HFFc6 (cell line): ENCODE data around the gene PLEKHA7. TPM values are rescaled to one million over a fixed set of nuclear protein-coding genes. Genes with fewer than 3 reads are reported as not detected.

Experiments
- DNase-seq: peaks from one replicate; pipeline ENCODE4 v3.0.0-alpha.2; 2018
- H3K27ac Mint-ChIP-seq: 2 replicates; pipeline ENCODE4 v1.8.0; 2020; ENCODE audit warnings: mild to moderate bottlenecking, mixed read lengths
- H3K27me3 Mint-ChIP-seq: 2 replicates; pipeline ENCODE4 v1.8.0; 2021; ENCODE audit warnings: mild to moderate bottlenecking, moderate library complexity, mixed read lengths; ENCODE audit not compliant: insufficient read depth
- H3K36me3 Mint-ChIP-seq: 2 replicates; pipeline ENCODE4 v1.8.0; 2021; ENCODE audit warnings: low read depth, mixed read lengths
- H3K4me1 Mint-ChIP-seq: 2 replicates; pipeline ENCODE4 v1.8.0; 2020; ENCODE audit warnings: low read depth, mixed read lengths
- H3K4me3 Mint-ChIP-seq: 2 replicates; pipeline ENCODE4 v1.8.0; 2020; ENCODE audit warnings: mild to moderate bottlenecking, moderate library complexity, mixed read lengths
- H3K9me3 Mint-ChIP-seq: 2 replicates; pipeline ENCODE4 v1.8.0; 2020; ENCODE audit warnings: mild to moderate bottlenecking, mixed read lengths
- total RNA-seq, 6 experiments: library from RNA; stranded (reverse); fragmentation: NEBNext Ultra II Directional; extraction: Animal tissue kit (Norgen Biotek cat#: 25700); gene quantifications; 2 replicates in 1 of 6; 3 replicates in 5 of 6; pipeline ENCODE4 v1.2.3, GENCODE V29; 2021
- TF ChIP-seq, protein P1 (sequence below): fragments of 200-600 bp; sonication (generic); IDR thresholded peaks from 2 replicates; pipeline ENCODE4 v1.5.0; 2021; ENCODE audit warnings: antibody characterized with exemption, mild to moderate bottlenecking

PLEKHA7 gene
- total RNA-seq, 6 experiments from 2014 or later: 0.07 to 0.24 (median 0.08) TPM; not detected in 3

DNA sequence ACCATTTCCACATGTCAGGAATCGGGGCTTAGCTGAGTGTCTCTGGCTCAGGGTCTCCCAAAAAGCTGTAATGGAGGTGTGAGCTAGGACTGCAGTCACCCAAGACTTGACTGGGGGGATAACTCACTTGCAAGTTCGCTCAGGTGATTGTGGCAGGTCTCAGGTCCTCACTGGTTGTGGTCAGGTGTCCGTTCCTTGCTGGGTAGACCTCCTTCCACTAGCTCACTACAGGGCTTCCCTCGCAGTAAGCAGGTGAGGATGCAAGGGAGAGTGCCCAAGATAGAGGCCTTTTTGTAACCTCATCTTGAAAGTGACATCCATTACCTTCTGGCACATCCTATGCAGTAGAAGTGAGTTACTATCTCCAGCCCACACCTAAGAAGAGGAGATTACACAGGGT is 246.3 kb downstream of the PLEKHA7 start:
- DNase-seq: no peak
- TF ChIP-seq, protein P1, sequence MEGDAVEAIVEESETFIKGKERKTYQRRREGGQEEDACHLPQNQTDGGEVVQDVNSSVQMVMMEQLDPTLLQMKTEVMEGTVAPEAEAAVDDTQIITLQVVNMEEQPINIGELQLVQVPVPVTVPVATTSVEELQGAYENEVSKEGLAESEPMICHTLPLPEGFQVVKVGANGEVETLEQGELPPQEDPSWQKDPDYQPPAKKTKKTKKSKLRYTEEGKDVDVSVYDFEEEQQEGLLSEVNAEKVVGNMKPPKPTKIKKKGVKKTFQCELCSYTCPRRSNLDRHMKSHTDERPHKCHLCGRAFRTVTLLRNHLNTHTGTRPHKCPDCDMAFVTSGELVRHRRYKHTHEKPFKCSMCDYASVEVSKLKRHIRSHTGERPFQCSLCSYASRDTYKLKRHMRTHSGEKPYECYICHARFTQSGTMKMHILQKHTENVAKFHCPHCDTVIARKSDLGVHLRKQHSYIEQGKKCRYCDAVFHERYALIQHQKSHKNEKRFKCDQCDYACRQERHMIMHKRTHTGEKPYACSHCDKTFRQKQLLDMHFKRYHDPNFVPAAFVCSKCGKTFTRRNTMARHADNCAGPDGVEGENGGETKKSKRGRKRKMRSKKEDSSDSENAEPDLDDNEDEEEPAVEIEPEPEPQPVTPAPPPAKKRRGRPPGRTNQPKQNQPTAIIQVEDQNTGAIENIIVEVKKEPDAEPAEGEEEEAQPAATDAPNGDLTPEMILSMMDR: no peak
- peaks cover 25% of the 10 kb centered on the region for H3K27me3 Mint-ChIP-seq

DNA sequence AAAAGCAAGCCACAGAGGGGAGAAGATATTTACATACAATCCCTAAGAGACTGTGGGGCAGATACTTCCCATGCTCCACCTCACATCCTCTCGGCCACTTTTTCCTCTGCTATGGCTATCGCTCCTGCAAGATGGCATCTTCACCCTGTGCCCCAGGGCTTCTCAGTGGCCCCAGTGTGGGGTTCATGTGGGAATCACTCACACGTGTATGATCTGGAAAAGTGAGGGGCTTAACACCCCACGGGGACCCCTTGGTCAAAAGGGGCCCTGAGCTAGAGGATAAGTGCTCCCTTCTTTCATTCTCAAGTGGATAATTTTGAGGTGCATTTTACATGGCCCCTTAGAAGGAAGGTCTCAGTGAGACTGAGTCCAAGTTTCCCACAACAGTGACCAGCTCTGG is 247.1 kb downstream of the PLEKHA7 start:
- H3K4me3 Mint-ChIP-seq: no peak overlapping the region
- TF ChIP-seq, protein P1: no peak
- H3K4me1 Mint-ChIP-seq: no peaks in the 10 kb centered on the region; the same call in 1 of the 2 replicates
- DNase-seq: no peak
- H3K9me3 Mint-ChIP-seq: no peaks in the 10 kb centered on the region
- no peaks in the 10 kb centered on the region for H3K36me3 Mint-ChIP-seq
- H3K27ac Mint-ChIP-seq: no peak overlapping the region
- H3K27me3 Mint-ChIP-seq: peaks cover 22% of the 10 kb centered on the region

More for the DNA sequence above, 246.3 kb downstream of the PLEKHA7 start:
- Mint-ChIP-seq H3K4me3 (no peak overlapping the region), H3K9me3 (no peaks in the 10 kb centered on the region), H3K4me1 (no peaks in the 10 kb centered on the region), H3K36me3 (no peaks in the 10 kb centered on the region), H3K27ac (no peak overlapping the region)

DNA sequence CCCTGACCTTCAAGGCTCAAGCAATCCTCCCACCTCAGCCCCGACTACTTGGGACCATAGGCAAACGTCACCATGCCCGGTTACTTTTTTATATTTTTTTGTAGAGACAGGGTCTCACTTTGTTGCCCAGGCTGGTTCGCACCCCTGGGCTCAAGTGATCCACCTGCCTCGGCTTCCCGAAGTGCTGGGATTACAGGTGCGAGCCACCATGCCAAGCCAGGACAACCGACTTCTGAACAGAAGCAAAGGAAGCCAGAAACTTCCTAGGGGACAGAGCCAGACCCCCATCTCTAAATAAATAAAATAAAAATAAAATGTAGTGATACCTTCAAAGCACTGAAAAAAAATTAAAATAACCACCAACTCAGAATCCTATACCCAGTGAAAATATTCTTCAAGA is 249.3 kb downstream of the PLEKHA7 start:
- Mint-ChIP-seq H3K27me3 (peaks cover 11% of the 10 kb centered on the region), H3K4me1 (peaks cover 9% of the 10 kb centered on the region), H3K9me3 (no peaks in the 10 kb centered on the region), H3K27ac (no peak overlapping the region), H3K36me3 (no peaks in the 10 kb centered on the region), H3K4me3 (no peak overlapping the region)
- TF ChIP-seq, protein P1: no peak
- DNase-seq: no peak

DNA sequence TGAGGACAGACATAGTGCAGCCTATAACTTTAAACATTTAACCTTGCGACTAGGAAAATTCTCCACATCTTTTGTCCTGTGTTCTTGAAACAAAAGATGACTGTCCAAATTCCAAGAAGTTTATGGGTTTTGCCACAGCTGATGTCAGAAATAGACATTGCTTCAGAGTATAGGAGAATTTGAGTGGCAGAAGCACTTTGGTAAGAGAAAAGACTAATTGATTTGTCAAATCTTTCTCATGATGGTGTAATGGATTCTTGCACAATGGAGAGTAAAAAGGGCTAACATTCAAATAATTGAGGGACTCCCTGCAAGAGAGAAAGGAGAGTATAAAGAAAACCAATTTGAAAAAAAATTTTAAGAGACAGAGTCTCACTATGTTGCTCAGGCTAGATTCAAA is 250.5 kb downstream of the PLEKHA7 start:
- Mint-ChIP-seq H3K27me3 (peaks cover 7% of the 10 kb centered on the region; the same call in 1 of the 2 replicates), H3K36me3 (no peaks in the 10 kb centered on the region), H3K4me3 (no peak overlapping the region), H3K27ac (no peak overlapping the region), H3K4me1 (peaks cover 20% of the 10 kb centered on the region), H3K9me3 (no peaks in the 10 kb centered on the region)
- DNase-seq: no peak
- TF ChIP-seq, protein P1: no peak

DNA sequence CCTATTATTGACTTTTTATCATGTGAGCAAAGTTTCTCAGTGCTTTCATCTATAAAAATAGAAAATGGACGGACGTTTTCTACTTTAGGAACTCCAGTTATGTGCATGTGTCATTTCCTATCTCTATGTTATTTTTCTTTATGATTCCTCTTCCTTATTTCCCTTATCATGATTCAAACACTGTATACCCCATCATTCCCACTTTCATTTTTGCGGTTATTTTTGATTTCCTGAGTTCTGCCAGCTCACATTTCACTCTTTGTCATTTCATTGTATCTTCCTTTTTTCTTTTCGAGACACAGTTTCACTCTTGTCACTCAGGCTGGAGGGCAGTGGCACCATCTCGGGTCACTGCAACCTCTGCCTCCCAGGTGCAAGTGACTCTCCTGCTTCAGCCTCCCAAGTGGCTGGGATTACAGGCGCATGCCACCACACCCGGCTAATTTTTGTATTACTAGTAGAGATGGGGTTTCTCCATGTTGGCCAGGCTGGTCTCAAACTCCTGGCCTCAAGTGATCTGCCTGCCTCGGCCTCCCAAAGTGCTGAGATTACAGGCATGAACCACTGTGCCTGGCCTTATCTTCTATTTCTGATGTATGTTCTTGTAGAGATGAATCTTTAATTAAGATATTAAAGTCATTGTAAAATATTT is 254.2 kb downstream of the PLEKHA7 start:
- TF ChIP-seq, protein P1: no peak
- Mint-ChIP-seq H3K27ac (peak overlapping the region; percentile 2; the same call in 1 of the 2 replicates), H3K9me3 (no peaks in the 10 kb centered on the region), H3K36me3 (peaks cover 23% of the 10 kb centered on the region; the same call in 1 of the 2 replicates), H3K27me3 (no peaks in the 10 kb centered on the region; the same call in 1 of the 2 replicates), H3K4me1 (peaks cover 20% of the 10 kb centered on the region), H3K4me3 (no peak overlapping the region)
- DNase-seq: no peak
